ENCODE data around the gene DLGAP1. TPM values are rescaled to one million over a fixed set of nuclear protein-coding genes. Genes with fewer than 3 reads are reported as not detected.
"Not testable (repeated sequence)": the region's sequence is repeated elsewhere in the genome, so short reads cannot be mapped to it uniquely, and the experiment has no call there.

DLGAP1 gene
- total and polyA plus RNA-seq, 2 experiments from 2014 or later, result 0.13 to 0.22 TPM

GRCh38 chr18:4309227-4309626, 145.9 kb downstream of the DLGAP1 start:
- Histone ChIP-seq H3K4me2 (ENCODE audit: unreplicated experiment) (no peak overlapping the region), H3K27me3 (replicated peaks; ENCODE audit: insufficient read depth) (no peaks in the 10 kb centered on the region), H3F3A (ENCODE audit: insufficient read depth) (no peaks in the 10 kb centered on the region), H2AFZ (no peak overlapping the region), H3K27ac (no peak overlapping the region), H3K9me3 (ENCODE audit: low read depth) (no peaks in the 10 kb centered on the region), H4K20me1 (ENCODE audit: insufficient read depth) (no peaks in the 10 kb centered on the region), H3K4me1 (ENCODE audit: insufficient read depth) (no peaks in the 10 kb centered on the region), H3K9me2 (ENCODE audit: insufficient read depth) (no peaks in the 10 kb centered on the region), H3K36me3 (ENCODE audit: low read depth) (no peaks in the 10 kb centered on the region), H3K79me2 (ENCODE audit: insufficient read depth) (no peaks in the 10 kb centered on the region), H3K9ac (no peak overlapping the region), H3K4me3 (no peak overlapping the region)
- TF ChIP-seq EZH2phosphoT487 (IDR thresholded peaks at IDR 0.05; ENCODE audit: insufficient read depth, low read depth) (no peak), EZH2 (IDR thresholded peaks at IDR 0.05; ENCODE audit: insufficient read depth, poor library complexity, severe bottlenecking) (no peak)
- WGBS, 2 experiments (ENCODE audit: low coverage in 1 of 2, low lambda C conversion rate in 2 of 2, missing lambda C conversion rate in 2 of 2), result 23 to 29% methylated on average over 5 of the region's 5 CpGs
- in situ Hi-C loops (cut with MboI), result no loop called here
- DNase-seq, result no peak

GRCh38 chr18:4308576-4308975, 146.5 kb downstream of the DLGAP1 start:
- in situ Hi-C loops (cut with MboI), result no loop called here
- no peaks in the 10 kb centered on the region for H4K20me1 ChIP-seq (ENCODE audit: insufficient read depth)
- no peak overlapping the region for H3K27ac ChIP-seq
- no peaks in the 10 kb centered on the region for H3K9me2 ChIP-seq (ENCODE audit: insufficient read depth)
- H3K4me3 ChIP-seq, result no peak overlapping the region
- H3K36me3 ChIP-seq (ENCODE audit: low read depth), result no peaks in the 10 kb centered on the region
- no peak for DNase-seq
- no peaks in the 10 kb centered on the region for H3K4me1 ChIP-seq (ENCODE audit: insufficient read depth)
- H3K4me2 ChIP-seq (ENCODE audit: unreplicated experiment), result no peak overlapping the region
- WGBS, 2 experiments (ENCODE audit: low coverage in 1 of 2, low lambda C conversion rate in 2 of 2, missing lambda C conversion rate in 2 of 2), result 29 to 35% methylated on average over 5 of the region's 5 CpGs
- H3F3A ChIP-seq (ENCODE audit: insufficient read depth), result no peaks in the 10 kb centered on the region
- H3K9ac ChIP-seq, result no peak overlapping the region
- no peaks in the 10 kb centered on the region for H3K79me2 ChIP-seq (ENCODE audit: insufficient read depth)
- no peak overlapping the region for H2AFZ ChIP-seq
- H3K27me3 ChIP-seq (replicated peaks; ENCODE audit: insufficient read depth), result no peaks in the 10 kb centered on the region
- H3K9me3 ChIP-seq (ENCODE audit: low read depth), result no peaks in the 10 kb centered on the region
- TF ChIP-seq EZH2 (IDR thresholded peaks at IDR 0.05; ENCODE audit: insufficient read depth, poor library complexity, severe bottlenecking) (no peak), EZH2phosphoT487 (IDR thresholded peaks at IDR 0.05; ENCODE audit: insufficient read depth, low read depth) (no peak)

GRCh38 chr18:4299395-4299794, 155.7 kb downstream of the DLGAP1 start:
- H3K4me2 ChIP-seq (ENCODE audit: unreplicated experiment), result no peak overlapping the region
- no peak overlapping the region for H3K27ac ChIP-seq
- no peaks in the 10 kb centered on the region for H3K9me2 ChIP-seq (ENCODE audit: insufficient read depth)
- H3K36me3 ChIP-seq (ENCODE audit: low read depth), result no peaks in the 10 kb centered on the region
- no peak overlapping the region for H3K4me3 ChIP-seq
- TF ChIP-seq EZH2phosphoT487 (IDR thresholded peaks at IDR 0.05; ENCODE audit: insufficient read depth, low read depth) (no peak), EZH2 (IDR thresholded peaks at IDR 0.05; ENCODE audit: insufficient read depth, poor library complexity, severe bottlenecking) (no peak)
- no peak overlapping the region for H2AFZ ChIP-seq
- H3F3A ChIP-seq (ENCODE audit: insufficient read depth), result no peaks in the 10 kb centered on the region
- no peak overlapping the region for H3K9ac ChIP-seq
- no peaks in the 10 kb centered on the region for H3K9me3 ChIP-seq (ENCODE audit: low read depth)
- no peaks in the 10 kb centered on the region for H3K27me3 ChIP-seq (replicated peaks; ENCODE audit: insufficient read depth)
- no peak for DNase-seq
- H3K4me1 ChIP-seq (ENCODE audit: insufficient read depth), result no peaks in the 10 kb centered on the region
- no peaks in the 10 kb centered on the region for H4K20me1 ChIP-seq (ENCODE audit: insufficient read depth)
- in situ Hi-C loops (cut with MboI), result no loop called here
- no peaks in the 10 kb centered on the region for H3K79me2 ChIP-seq (ENCODE audit: insufficient read depth)

GRCh38 chr18:4293337-4293736, 161.8 kb downstream of the DLGAP1 start:
- Histone ChIP-seq H3K27me3 (replicated peaks; ENCODE audit: insufficient read depth) (no peaks in the 10 kb centered on the region), H3K4me2 (ENCODE audit: unreplicated experiment) (no peak overlapping the region), H3K9me3 (ENCODE audit: low read depth) (no peaks in the 10 kb centered on the region), H3K36me3 (ENCODE audit: low read depth) (no peaks in the 10 kb centered on the region), H3K4me1 (ENCODE audit: insufficient read depth) (no peaks in the 10 kb centered on the region), H3K9ac (no peak overlapping the region), H3K79me2 (ENCODE audit: insufficient read depth) (no peaks in the 10 kb centered on the region), H2AFZ (no peak overlapping the region), H3K4me3 (no peak overlapping the region), H3K9me2 (ENCODE audit: insufficient read depth) (no peaks in the 10 kb centered on the region), H3K27ac (no peak overlapping the region), H4K20me1 (ENCODE audit: insufficient read depth) (no peaks in the 10 kb centered on the region), H3F3A (ENCODE audit: insufficient read depth) (no peaks in the 10 kb centered on the region)
- in situ Hi-C loops (cut with MboI), result no loop called here
- 61 to 76% methylated on average over 1 of the region's 1 CpG for WGBS, 2 experiments (ENCODE audit: low coverage in 1 of 2, low lambda C conversion rate in 2 of 2, missing lambda C conversion rate in 2 of 2)
- no peak for DNase-seq
- TF ChIP-seq EZH2phosphoT487 (IDR thresholded peaks at IDR 0.05; ENCODE audit: insufficient read depth, low read depth), result no peak
- TF ChIP-seq EZH2 (IDR thresholded peaks at IDR 0.05; ENCODE audit: insufficient read depth, poor library complexity, severe bottlenecking), result no peak

GRCh38 chr18:4292696-4293095, 162.4 kb downstream of the DLGAP1 start:
- Histone ChIP-seq H3K27ac (no peak overlapping the region), H4K20me1 (ENCODE audit: insufficient read depth) (no peaks in the 10 kb centered on the region), H3K4me2 (ENCODE audit: unreplicated experiment) (no peak overlapping the region), H3K27me3 (replicated peaks; ENCODE audit: insufficient read depth) (no peaks in the 10 kb centered on the region), H3K4me1 (ENCODE audit: insufficient read depth) (no peaks in the 10 kb centered on the region), H3K9me3 (ENCODE audit: low read depth) (no peaks in the 10 kb centered on the region), H2AFZ (no peak overlapping the region), H3K36me3 (ENCODE audit: low read depth) (no peaks in the 10 kb centered on the region), H3K9me2 (ENCODE audit: insufficient read depth) (no peaks in the 10 kb centered on the region), H3K4me3 (no peak overlapping the region), H3K9ac (no peak overlapping the region), H3F3A (ENCODE audit: insufficient read depth) (no peaks in the 10 kb centered on the region), H3K79me2 (ENCODE audit: insufficient read depth) (no peaks in the 10 kb centered on the region)
- 16 to 27% methylated on average over 2 of the region's 2 CpGs for WGBS, 2 experiments (ENCODE audit: low coverage in 1 of 2, low lambda C conversion rate in 2 of 2, missing lambda C conversion rate in 2 of 2)
- DNase-seq, result no peak
- no peak for TF ChIP-seq EZH2phosphoT487 (IDR thresholded peaks at IDR 0.05; ENCODE audit: insufficient read depth, low read depth)
- TF ChIP-seq EZH2 (IDR thresholded peaks at IDR 0.05; ENCODE audit: insufficient read depth, poor library complexity, severe bottlenecking), result no peak
- in situ Hi-C loops (cut with MboI), result no loop called here

GRCh38 chr18:4287340-4287739, 167.8 kb downstream of the DLGAP1 start:
- H3K4me2 ChIP-seq (ENCODE audit: unreplicated experiment); H3K9ac ChIP-seq; H3F3A ChIP-seq (ENCODE audit: insufficient read depth): not testable (repeated sequence)

More at GRCh38 chr18:4287340-4287739, 167.8 kb downstream of the DLGAP1 start:
- 25 to 36% methylated on average over 3 of the region's 3 CpGs for WGBS, 2 experiments (ENCODE audit: low coverage in 1 of 2, low lambda C conversion rate in 2 of 2, missing lambda C conversion rate in 2 of 2)
- H3K27ac ChIP-seq; H3K4me3 ChIP-seq; H3K9me3 ChIP-seq (ENCODE audit: low read depth); H3K27me3 ChIP-seq (replicated peaks; ENCODE audit: insufficient read depth); H3K9me2 ChIP-seq (ENCODE audit: insufficient read depth); H3K36me3 ChIP-seq (ENCODE audit: low read depth); DNase-seq; H2AFZ ChIP-seq; H3K4me1 ChIP-seq (ENCODE audit: insufficient read depth); H4K20me1 ChIP-seq (ENCODE audit: insufficient read depth); H3K79me2 ChIP-seq (ENCODE audit: insufficient read depth); in situ Hi-C loops (cut with MboI): not testable (repeated sequence)
